Endothelial cell of umbilical vein (primary cell): Measurements from ENCODE around the gene VEGFA. TPM values are rescaled to one million over a fixed set of nuclear protein-coding genes. Genes with fewer than 3 reads are reported as not detected.

Experiments used
- BruUV-seq: library from RNA; stranded (reverse); fragments of 400-500 nt; replicated peaks from 2 replicates; lab custom pipeline; 2021; lab: Mats Ljungman, UMichigan
- CTCF ChIA-PET: fragments of 300-600, 350-600 bp; sonication (Branson Sonifier 250); formaldehyde crosslinking; loops from one replicate; lab custom pipeline; 2021; ENCODE audit warnings: antibody characterized with exemption, inconsistent platforms; lab: Charles Lee
- POLR2A ChIA-PET: fragments of 300-600, 350-600 bp; sonication (Branson Sonifier 250); formaldehyde crosslinking; loops from one replicate; lab custom pipeline; 2021; ENCODE audit warnings: antibody characterized with exemption, inconsistent platforms; lab: Charles Lee
- DNase-seq: peaks from one replicate; pipeline ENCODE4 v3.0.0-alpha.2; 2011; ENCODE audit warnings: low read depth, low spot score
- FAIRE-seq: peaks from 2 replicates; lab custom pipeline; 2011; peaks lifted over from hg19 to GRCh38; lab: Jason Lieb, UNC
- H2AFZ ChIP-seq: 2 replicates; pipeline ENCODE4 v1.6.0; 2012; ENCODE audit warnings: low read depth, low read length, control low read depth, inconsistent platforms
- H3K27ac ChIP-seq: 2 replicates; pipeline ENCODE4 v1.5.1; 2011; ENCODE audit warnings: low read depth, mild to moderate bottlenecking, control low read depth, low read length, moderate library complexity; ENCODE audit not compliant: insufficient read depth
- H3K27me3 ChIP-seq, 2 experiments: 2 replicates each; pipeline versions ENCODE4 v1.6.0 to v1.6.1; 2011; ENCODE audit warnings: low read length in 2 of 2, mixed read lengths in 1 of 2; ENCODE audit not compliant: control insufficient read depth in 2 of 2, insufficient read depth in 2 of 2
- H3K36me3 ChIP-seq, 2 experiments: 2 replicates in 1 of 2; 3 replicates in 1 of 2; pipeline ENCODE4 v1.5.1; 2011; ENCODE audit warnings: low read length in 2 of 2, mild to moderate bottlenecking in 1 of 2, moderate library complexity in 1 of 2; ENCODE audit not compliant: control insufficient read depth in 2 of 2, insufficient read depth in 2 of 2; ENCODE audit errors: extremely low read depth in 1 of 2
- H3K4me1 ChIP-seq: 3 replicates; pipeline ENCODE4 v1.5.1; 2011; ENCODE audit warnings: mild to moderate bottlenecking, low read length; ENCODE audit not compliant: control insufficient read depth, insufficient read depth; ENCODE audit errors: extremely low read depth
- H3K4me2 ChIP-seq: 2 replicates; pipeline ENCODE4 v1.6.1; 2011; ENCODE audit warnings: low read length, control low read depth, mixed read lengths; ENCODE audit not compliant: insufficient read depth
- H3K4me3 ChIP-seq, 3 experiments: fragments of 200-600 bp in 1 of 3; sonication (generic), shearing (Covaris generic) in 1 of 3; replicated peaks in 1 of 3; 2 replicates each; pipeline ENCODE4 v1.5.1; 2011 to 2016; ENCODE audit warnings: control low read depth in 3 of 3, low read length in 3 of 3, mild to moderate bottlenecking in 2 of 3, inconsistent platforms in 1 of 3, low read depth in 1 of 3, moderate library complexity in 1 of 3; ENCODE audit not compliant: insufficient read depth in 1 of 3
- H3K79me2 ChIP-seq: 2 replicates; pipeline ENCODE4 v1.6.0; 2012; ENCODE audit warnings: low read length, inconsistent platforms; ENCODE audit not compliant: control insufficient read depth, insufficient read depth
- H3K9ac ChIP-seq: replicated peaks from 2 replicates; pipeline ENCODE3; 2011; ENCODE audit warnings: low read length, control low read depth; ENCODE audit not compliant: insufficient read depth; ENCODE audit errors: extremely low read depth
- H3K9me1 ChIP-seq: replicated peaks from 3 replicates; pipeline ENCODE4 v1.6.0; 2011; ENCODE audit warnings: mild to moderate bottlenecking, low read length; ENCODE audit not compliant: control insufficient read depth, insufficient read depth; ENCODE audit errors: extremely low read depth
- H3K9me3 ChIP-seq: replicated peaks from 2 replicates; pipeline ENCODE4 v1.5.1; 2012; ENCODE audit warnings: low read length, inconsistent platforms; ENCODE audit not compliant: control insufficient read depth, insufficient read depth
- H4K20me1 ChIP-seq: replicated peaks from 2 replicates; pipeline ENCODE3; 2011; ENCODE audit warnings: mild to moderate bottlenecking, low read length; ENCODE audit not compliant: control insufficient read depth, insufficient read depth; ENCODE audit errors: extremely low read depth
- EZH2 ChIP-seq: IDR thresholded peaks from 2 replicates; pipeline ENCODE4 v1.6.1; 2012; ENCODE audit warnings: borderline replicate concordance, low read depth, mild to moderate bottlenecking, moderate library complexity, low read length, inconsistent platforms; ENCODE audit not compliant: severe bottlenecking
- FOS ChIP-seq: IDR thresholded peaks from 2 replicates; pipeline ENCODE4 v1.6.1; 2011; ENCODE audit warnings: mild to moderate bottlenecking, low read length, moderate library complexity, borderline replicate concordance; ENCODE audit not compliant: insufficient read depth
- GATA2 ChIP-seq: IDR thresholded peaks from 2 replicates; pipeline ENCODE4 v1.7.0; 2011; ENCODE audit warnings: low read depth, mild to moderate bottlenecking, moderate library complexity, mixed read lengths, low read length; ENCODE audit not compliant: insufficient read length, insufficient read depth
- JUN ChIP-seq: IDR thresholded peaks from 2 replicates; pipeline ENCODE4 v1.6.1; 2011; ENCODE audit warnings: borderline replicate concordance, low read depth; ENCODE audit not compliant: insufficient read length, insufficient read depth
- MAX ChIP-seq: IDR thresholded peaks from 2 replicates; pipeline ENCODE4 v1.6.1; 2011; ENCODE audit not compliant: insufficient read depth, insufficient read length
- MYC ChIP-seq: IDR thresholded peaks from one replicate; pipeline ENCODE4 v1.6.1; 2011; ENCODE audit warnings: mild to moderate bottlenecking, low read depth, low read length
- POLR2A ChIP-seq: IDR thresholded peaks from 2 replicates; pipeline ENCODE4 v1.6.1; 2012; ENCODE audit warnings: low read depth, mild to moderate bottlenecking, control low read depth, low read length
- POLR2AphosphoS5 ChIP-seq: IDR thresholded peaks from 2 replicates; pipeline ENCODE4 v1.6.1; 2012; ENCODE audit warnings: low read depth, mild to moderate bottlenecking, control low read depth, low read length, moderate library complexity; ENCODE audit not compliant: insufficient read depth
- dilution Hi-C: fragments of 300-500 bp; cut with MboI; formaldehyde crosslinking; loops from one replicate; pipeline ENCODE4 v1.15.0; 2019; ENCODE audit warnings: low sequenced_read_pairs; ENCODE audit not compliant: extremely low pct_ligation_motif_present
- intact Hi-C: fragments of 100-400 bp; cut with micrococcal nuclease; formaldehyde crosslinking; loops from one replicate; pipeline ENCODE4 v1.10.0; 2022
- polyA plus RNA-seq, 4 experiments: library from polyadenylated mRNA; depleted of rRNA in 3 of 4; stranded (reverse) in 3 of 4; unstranded in 1 of 4; fragments of >200 nt; gene quantifications; 2 replicates each; pipeline versions ENCODE4 v1.2.1 to v1.2.3, GENCODE V29; 2011 to 2012; ENCODE audit warnings: missing spikeins in 1 of 4
- total RNA-seq: library from RNA; stranded (reverse); gene quantifications from 2 replicates; pipeline ENCODE4 v1.2.3, GENCODE V29; 2021
- TF ChIP-seq, protein P1 (sequence below), 2 donors: IDR thresholded peaks; 1 replicate in 1 of 2; 2 replicates in 1 of 2; pipeline ENCODE4 v1.5.1; 2011; ENCODE audit warnings: low read length in 2 of 2, mild to moderate bottlenecking in 2 of 2, moderate library complexity in 2 of 2, control low read depth in 1 of 2, inconsistent platforms in 1 of 2, low read depth in 1 of 2; ENCODE audit not compliant: insufficient read depth in 1 of 2; ENCODE audit errors: extremely low read depth in 1 of 2

The VEGFA gene
- total and polyA plus RNA-seq, 2 donors (not counting 3 experiments of a cell fraction or from before 2014, with no cell fraction given): 18.1 to 19.9 TPM

GRCh38 chr6:43758617-43759050, 11.4 kb upstream of the VEGFA start:
- H3K9me3 ChIP-seq: no peaks in the 10 kb centered on the region
- POLR2A ChIA-PET: interaction anchor here (0.5 kb wide), 1 partner anchor 21 kb away, joined by 5 read pairs; no protein-coding TSS in a partner anchor
- CTCF ChIA-PET: interaction anchor here (0.6 to 8.2 kb wide), 7 partner anchors 10 to 321 kb away, joined by 3 to 71 read pairs (median 5); no protein-coding TSS in a partner anchor
- no peaks in the 10 kb centered on the region for H3K36me3 ChIP-seq
- H4K20me1 ChIP-seq: no peaks in the 10 kb centered on the region
- BruUV-seq: no TSS peak
- H3K4me3 ChIP-seq: no peak overlapping the region
- no peaks in the 10 kb centered on the region for H3K9me1 ChIP-seq
- H3K79me2 ChIP-seq: no peaks in the 10 kb centered on the region
- DNase-seq: peak; percentile 21
- peaks cover 5% of the 10 kb centered on the region for H3K4me1 ChIP-seq
- no peak overlapping the region for H3K9ac ChIP-seq
- dilution Hi-C loops (no loop called here), intact Hi-C loops (loop anchor here (1.0 to 2.0 kb wide), 2 partner anchors 34 to 91 kb away; no protein-coding TSS in a partner anchor)
- H3K4me2 ChIP-seq: no peak overlapping the region
- no peak for FAIRE-seq
- no peak for TF ChIP-seq JUN
- TF ChIP-seq, protein P1, sequence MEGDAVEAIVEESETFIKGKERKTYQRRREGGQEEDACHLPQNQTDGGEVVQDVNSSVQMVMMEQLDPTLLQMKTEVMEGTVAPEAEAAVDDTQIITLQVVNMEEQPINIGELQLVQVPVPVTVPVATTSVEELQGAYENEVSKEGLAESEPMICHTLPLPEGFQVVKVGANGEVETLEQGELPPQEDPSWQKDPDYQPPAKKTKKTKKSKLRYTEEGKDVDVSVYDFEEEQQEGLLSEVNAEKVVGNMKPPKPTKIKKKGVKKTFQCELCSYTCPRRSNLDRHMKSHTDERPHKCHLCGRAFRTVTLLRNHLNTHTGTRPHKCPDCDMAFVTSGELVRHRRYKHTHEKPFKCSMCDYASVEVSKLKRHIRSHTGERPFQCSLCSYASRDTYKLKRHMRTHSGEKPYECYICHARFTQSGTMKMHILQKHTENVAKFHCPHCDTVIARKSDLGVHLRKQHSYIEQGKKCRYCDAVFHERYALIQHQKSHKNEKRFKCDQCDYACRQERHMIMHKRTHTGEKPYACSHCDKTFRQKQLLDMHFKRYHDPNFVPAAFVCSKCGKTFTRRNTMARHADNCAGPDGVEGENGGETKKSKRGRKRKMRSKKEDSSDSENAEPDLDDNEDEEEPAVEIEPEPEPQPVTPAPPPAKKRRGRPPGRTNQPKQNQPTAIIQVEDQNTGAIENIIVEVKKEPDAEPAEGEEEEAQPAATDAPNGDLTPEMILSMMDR (IDR thresholded peaks at IDR 0.05; ENCODE audit: extremely low read depth in 1 of 2, insufficient read depth in 1 of 2, low read depth in 1 of 2, low read length in 2 of 2): peak; percentile 60 to 81
- peaks cover 8 to 14% of the 10 kb centered on the region in 2 experiments for H3K27me3 ChIP-seq
- H3K27ac ChIP-seq: no peak overlapping the region
- H2AFZ ChIP-seq: no peak overlapping the region

DNA sequence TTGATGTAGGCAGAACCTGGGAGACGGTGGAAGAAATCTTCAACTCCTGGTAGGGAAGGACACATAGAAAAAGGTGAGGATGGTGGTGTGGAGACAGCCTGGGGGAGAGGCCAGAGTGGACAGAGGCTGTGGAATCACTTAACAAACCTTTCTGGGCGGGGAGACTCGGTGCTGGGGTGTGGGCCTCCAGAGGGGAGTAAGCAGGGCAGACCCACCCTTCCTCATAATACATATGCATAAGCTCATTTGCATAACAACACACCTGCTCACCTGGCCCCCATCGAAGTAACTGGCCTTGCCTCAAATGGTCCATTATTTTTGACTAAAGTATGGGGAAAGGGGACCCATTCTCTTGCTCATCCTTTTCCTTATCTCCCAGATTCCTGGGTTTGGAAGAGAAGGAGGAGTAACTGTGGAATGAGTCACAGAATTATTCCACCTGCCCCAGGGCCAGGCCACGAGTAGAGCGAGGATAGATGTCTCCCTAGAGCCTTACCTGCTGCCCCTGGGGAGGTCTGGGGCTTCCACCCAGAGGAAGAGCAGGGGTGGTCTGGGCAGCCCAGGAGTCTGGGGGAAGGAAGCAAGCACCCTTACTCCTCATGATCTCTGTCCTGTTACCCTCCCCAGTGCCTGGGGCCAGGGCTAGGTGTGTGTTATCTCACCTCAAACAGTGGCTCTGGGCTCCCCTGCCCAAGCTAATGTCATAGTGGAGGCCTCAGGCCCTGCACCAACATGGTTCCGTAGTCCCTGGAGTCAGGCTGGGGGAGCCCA, 10.7 kb upstream of the VEGFA start:
- Histone ChIP-seq H3K9me1 (no peaks in the 10 kb centered on the region), H3K4me1 (no peaks in the 10 kb centered on the region), H4K20me1 (no peaks in the 10 kb centered on the region), H3K4me3 (no peak overlapping the region), H3K36me3 (no peaks in the 10 kb centered on the region), H3K4me2 (no peak overlapping the region), H3K9me3 (no peaks in the 10 kb centered on the region), H3K9ac (no peak overlapping the region), H3K27ac (no peak overlapping the region), H3K79me2 (no peaks in the 10 kb centered on the region), H2AFZ (no peak overlapping the region), H3K27me3 (peaks cover 8 to 14% of the 10 kb centered on the region in 2 experiments)
- intact Hi-C loops: loop anchor here (2.0 kb wide), 1 partner anchor 35 kb away; no protein-coding TSS in a partner anchor
- ChIA-PET CTCF (interaction anchor here (0.6 to 8.2 kb wide), 6 partner anchors 11 to 320 kb away, joined by 3 to 71 read pairs (median 14); partner anchors contain the start of gene VEGFA), POLR2A (no interaction called here)
- dilution Hi-C loops: no loop called here
- TF ChIP-seq POLR2AphosphoS5 (no peak), EZH2 (no peak), MAX (no peak), FOS (no peak), POLR2A (no peak), GATA2 (no peak), JUN (no peak), MYC (no peak)
- TF ChIP-seq, protein P1 (IDR thresholded peaks at IDR 0.05; ENCODE audit: extremely low read depth in 1 of 2, insufficient read depth in 1 of 2, low read depth in 1 of 2, low read length in 2 of 2): no peak
- FAIRE-seq (no peak), DNase-seq (no peak)
- no TSS peak for BruUV-seq
